ENCODE results near the gene RPS18. TPM values are rescaled to one million over a fixed set of nuclear protein-coding genes. Genes with fewer than 3 reads are reported as not detected.

The RPS18 gene
- total and polyA plus RNA-seq, 2 of the 13 experiments (the other 11 are each of a cell fraction or from before 2014, with no cell fraction given) = 3,896 to 5,806 TPM

GRCh38 chr6:33314515-33314942, 42.7 kb downstream of the RPS18 start (continued):
- TF ChIP-seq ZNF562 (CRISPR knock-in tag; IDR thresholded peaks at IDR 0.05; ENCODE audit: borderline replicate concordance) (no peak), DNMT3B (CRISPR knock-in tag; conservative IDR thresholded peaks at IDR 0.05) (0 out of 2 replicates have a peak, but pooled peaks have one; percentile 38), GABPA (IDR thresholded peaks at IDR 0.05; ENCODE audit: low read depth, low read length) (no peak), GABPA (CRISPR knock-in tag; IDR thresholded peaks at IDR 0.05; ENCODE audit: low read depth) (peak; percentile 42; the same call in 1 of the 2 replicates), SRSF9 (IDR thresholded peaks at IDR 0.05; ENCODE audit: borderline replicate concordance, insufficient read depth, low read depth, low read length, poor library complexity, severe bottlenecking) (no peak), RXRB (CRISPR knock-in tag; IDR thresholded peaks at IDR 0.05; ENCODE audit: borderline replicate concordance) (peak; percentile 44; the same call in 1 of the 2 replicates), SOX5 (CRISPR knock-in tag; IDR thresholded peaks at IDR 0.05; ENCODE audit: borderline replicate concordance) (peak; percentile 25; the same call in 1 of the 2 replicates), IRF2 (CRISPR knock-in tag; IDR thresholded peaks at IDR 0.05) (no peak), NFRKB (IDR thresholded peaks at IDR 0.05) (no peak), ZNF670 (CRISPR knock-in tag; IDR thresholded peaks at IDR 0.05; ENCODE audit: borderline replicate concordance) (no peak)

GRCh38 chr6:33314943-33315792, 43.3 kb downstream of the RPS18 start:
- DNase-seq (ENCODE audit: low spot score) (no peak), FAIRE-seq (no peak), ATAC-seq (no peak)
- Histone ChIP-seq H3K36me3 (replicated peaks in 1 of 2; ENCODE audit: control insufficient read depth in 1 of 2, insufficient read depth in 2 of 2, low read length in 2 of 2) (peaks cover 5 to 17% of the 10 kb centered on the region in 2 experiments), H3K27ac (ENCODE audit: extremely low read length, insufficient read depth, low read length) (peak overlapping the region; percentile 83), H4K20me1 (ENCODE audit: insufficient read depth, low read length) (peaks cover 3% of the 10 kb centered on the region; the same call in 1 of the 2 replicates), H3K4me1 (ENCODE audit: insufficient read depth, low read length) (peaks cover 44% of the 10 kb centered on the region), H3K79me2 (ENCODE audit: insufficient read depth, low read length) (peaks cover 20% of the 10 kb centered on the region), H3K27me3 (ENCODE audit: control insufficient read depth in 1 of 2, insufficient read depth in 2 of 2, low read length in 2 of 2) (no peaks in the 10 kb centered on the region; a peak in 1 of 5 replicates), H3K4me3 (replicated peaks in 1 of 3; ENCODE audit: insufficient read depth in 1 of 3, low read depth in 2 of 3, low read length in 3 of 3) (peak overlapping the region in 1 of 3 experiments; percentile 98; a peak in 2 of 6 replicates), H3K9ac (ENCODE audit: insufficient read depth, low read depth, low read length) (no peak overlapping the region), H3K4me2 (ENCODE audit: low read depth, low read length) (0 out of 2 replicates have a peak overlapping the region, but pooled peaks have one; percentile 94), H2AFZ (ENCODE audit: low read length) (no peak overlapping the region), H3K9me3 (ENCODE audit: low read length) (no peaks in the 10 kb centered on the region)
- ChIA-PET POLR2A (no interaction called here), CTCF (ENCODE audit: low intra/inter-chr PET ratio, low total read pairs) (no interaction called here)
- BruUV-seq (replicated peaks) = no TSS peak
- 92% methylated on average over 47 of the region's 47 CpGs for WGBS (ENCODE audit: low lambda C conversion rate)
- intact Hi-C loops (cut with micrococcal nuclease; ENCODE audit: unreplicated experiment) (loop anchor here (5.0 kb wide), 1 partner anchor 43 kb away; the partner anchor contains the start of genes RPS18 and VPS52), in situ Hi-C loops (cut with HindIII; ENCODE audit: extremely low pct_ligation_motif_present, low pct_unique_long_range_greater_than_20kb) (no loop called here)
- no peak for TF ChIP-seq ZNF580 (CRISPR knock-in tag; IDR thresholded peaks at IDR 0.05; ENCODE audit: borderline replicate concordance, low read depth)
- no peak for TF ChIP-seq NR2F6 (IDR thresholded peaks at IDR 0.05)
- TF ChIP-seq NR2F6 (CRISPR knock-in tag; IDR thresholded peaks at IDR 0.05) = no peak
- no peak for TF ChIP-seq HINFP (CRISPR knock-in tag; IDR thresholded peaks at IDR 0.05; ENCODE audit: low read depth)
- TF ChIP-seq PTBP1 (IDR thresholded peaks at IDR 0.05; ENCODE audit: low read depth, low read length, poor library complexity, severe bottlenecking) = no peak
- 0 out of 2 replicates have a peak, but pooled peaks have one; percentile 38 for TF ChIP-seq ZNF280B (CRISPR knock-in tag; IDR thresholded peaks at IDR 0.05; ENCODE audit: borderline replicate concordance)
- no peak for TF ChIP-seq PPARG (CRISPR knock-in tag; conservative IDR thresholded peaks at IDR 0.05)
- TF ChIP-seq AGO1 (IDR thresholded peaks at IDR 0.05; ENCODE audit: low read depth, low read length, poor library complexity, severe bottlenecking) = peak; percentile 93

All from HepG2 (cell line).